Head of caudate nucleus (tissue), 42 donors: ENCODE measurements around the gene PNPLA6.
"Not testable (repeated sequence)": the region's sequence is repeated elsewhere in the genome, so short reads cannot be mapped to it uniquely, and the experiment has no call there.

Experiments used
- DNase-seq, 42 donors: peaks; one replicate each; pipeline versions ENCODE4 v3.0.0 to v3.0.0-alpha.2; 2020 to 2021; ENCODE audit warnings: mixed read lengths in 7 of 42
- intact Hi-C: fragments of 100-400 bp; cut with DNase I; formaldehyde crosslinking; loops from one replicate; pipeline ENCODE4 v1.15.0; 2022

Gene PNPLA6

DNA sequence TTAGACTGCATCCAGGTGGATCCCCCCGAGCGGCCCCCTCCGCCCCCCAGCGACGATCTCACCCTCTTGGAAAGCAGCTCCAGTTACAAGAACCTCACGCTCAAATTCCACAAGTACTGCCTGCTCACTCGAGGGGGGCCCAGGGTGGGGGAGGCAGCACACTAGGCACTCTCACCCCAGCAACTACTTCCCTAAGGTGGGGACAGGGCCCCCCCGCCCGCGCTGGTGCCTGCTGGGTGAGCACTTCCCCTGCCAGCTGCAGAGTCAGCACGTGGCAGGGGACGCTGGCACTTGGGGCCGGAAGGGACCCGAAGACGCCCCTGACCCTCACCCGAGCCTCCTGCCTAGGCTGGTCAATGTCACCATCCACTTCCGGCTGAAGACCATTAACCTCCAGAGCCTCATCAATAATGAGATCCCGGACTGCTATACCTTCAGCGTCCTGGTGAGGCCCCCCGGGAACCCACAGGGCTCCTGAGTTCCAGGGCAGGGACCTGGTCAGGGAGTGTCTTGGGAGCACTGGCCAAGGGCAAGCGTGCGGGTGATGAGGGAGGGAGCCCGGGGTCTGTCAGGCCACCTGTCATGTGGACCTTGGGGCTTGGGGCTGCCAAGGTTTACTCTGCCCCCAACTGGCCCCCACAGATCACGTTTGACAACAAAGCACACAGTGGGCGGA lies 7.9 kb upstream of the PNPLA6 start:
- peak in 13 of 42 donors; percentile 25 to 58 (median 48) for DNase-seq

DNA sequence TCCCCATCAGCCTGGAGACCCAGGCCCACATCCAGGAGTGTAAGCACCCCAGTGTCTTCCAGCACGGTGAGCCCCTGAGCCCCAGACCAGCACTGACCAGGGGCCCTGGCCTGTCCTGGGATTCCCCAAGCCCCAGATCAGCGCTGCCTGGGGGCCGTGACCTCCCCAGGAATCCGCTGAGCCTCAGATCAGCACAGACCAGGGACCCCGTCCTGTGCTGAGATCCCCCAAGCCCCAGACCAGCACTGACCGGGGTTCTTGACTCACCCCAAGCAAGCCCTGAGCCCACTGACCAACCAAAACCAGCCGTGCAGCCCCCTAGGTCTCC lies 7.4 kb upstream of the PNPLA6 start:
- no peak for DNase-seq
- intact Hi-C loops = loop anchor here (10.0 kb wide), 2 partner anchors 133 to 173 kb away; no protein-coding TSS in a partner anchor

More for the DNA sequence above, 7.9 kb upstream of the PNPLA6 start:
- intact Hi-C loops = loop anchor here (10.0 kb wide), 2 partner anchors 133 to 173 kb away; no protein-coding TSS in a partner anchor

- DNase-seq = no peak
- intact Hi-C loops = loop anchor here (10.0 kb wide), 2 partner anchors 134 to 174 kb away; no protein-coding TSS in a partner anchor
Observed at GRCh38 chr19:7528522-7529245, 6.8 kb upstream of the PNPLA6 start.

- intact Hi-C loops = loop anchor here (10.0 kb wide), 2 partner anchors 134 to 174 kb away; no protein-coding TSS in a partner anchor
- DNase-seq = no peak
Observed at GRCh38 chr19:7529246-7529600, 6.3 kb upstream of the PNPLA6 start.

GRCh38 chr19:7529610-7530490 lies 5.7 kb upstream of the PNPLA6 start:
- intact Hi-C loops = loop anchor here (10.0 kb wide), 2 partner anchors 135 to 175 kb away; no protein-coding TSS in a partner anchor

GRCh38 chr19:7533281-7533885 lies 2.1 kb upstream of the PNPLA6 start:
- intact Hi-C loops = no loop called here
- peak in 39 of 42 donors; percentile 26 to 78 (median 61) for DNase-seq

More at GRCh38 chr19:7529610-7530490, 5.7 kb upstream of the PNPLA6 start:
- DNase-seq = no peak

DNA sequence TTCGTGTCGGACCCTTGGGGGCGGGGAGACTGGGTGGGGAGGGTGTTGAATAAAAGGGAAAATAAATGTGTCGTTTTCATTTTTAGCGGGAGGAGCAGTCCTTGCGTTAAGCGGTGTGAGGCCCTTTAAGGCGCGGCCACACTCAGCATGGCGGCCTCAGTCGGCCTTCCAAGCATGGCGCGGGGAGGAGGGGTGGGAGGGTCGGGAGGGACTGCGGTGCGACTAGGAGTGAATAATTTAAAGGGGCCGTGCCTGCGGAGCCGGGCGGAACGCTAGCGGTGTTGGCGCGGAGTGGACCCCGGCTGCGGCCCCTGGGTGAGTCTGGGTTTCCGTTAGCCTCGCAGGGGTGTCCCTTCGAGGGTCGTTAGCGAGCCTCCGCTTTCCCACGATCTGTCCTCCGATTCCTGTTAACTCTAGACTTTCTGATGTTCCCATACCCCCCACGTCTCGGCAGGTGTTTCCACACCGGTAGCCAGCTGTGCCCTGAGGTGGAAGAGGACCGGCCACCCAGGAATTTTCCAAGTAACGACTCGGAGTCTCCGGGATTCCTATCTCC lies 1.5 kb upstream of the PNPLA6 start:
- DNase-seq = peak; percentile 79 to 96 (median 90)
- intact Hi-C loops = no loop called here

GRCh38 chr19:7534531-7535046 lies 928 bp upstream of the PNPLA6 start:
- intact Hi-C loops = no loop called here
- DNase-seq = peak; percentile 69 to 95 (median 86)

DNA sequence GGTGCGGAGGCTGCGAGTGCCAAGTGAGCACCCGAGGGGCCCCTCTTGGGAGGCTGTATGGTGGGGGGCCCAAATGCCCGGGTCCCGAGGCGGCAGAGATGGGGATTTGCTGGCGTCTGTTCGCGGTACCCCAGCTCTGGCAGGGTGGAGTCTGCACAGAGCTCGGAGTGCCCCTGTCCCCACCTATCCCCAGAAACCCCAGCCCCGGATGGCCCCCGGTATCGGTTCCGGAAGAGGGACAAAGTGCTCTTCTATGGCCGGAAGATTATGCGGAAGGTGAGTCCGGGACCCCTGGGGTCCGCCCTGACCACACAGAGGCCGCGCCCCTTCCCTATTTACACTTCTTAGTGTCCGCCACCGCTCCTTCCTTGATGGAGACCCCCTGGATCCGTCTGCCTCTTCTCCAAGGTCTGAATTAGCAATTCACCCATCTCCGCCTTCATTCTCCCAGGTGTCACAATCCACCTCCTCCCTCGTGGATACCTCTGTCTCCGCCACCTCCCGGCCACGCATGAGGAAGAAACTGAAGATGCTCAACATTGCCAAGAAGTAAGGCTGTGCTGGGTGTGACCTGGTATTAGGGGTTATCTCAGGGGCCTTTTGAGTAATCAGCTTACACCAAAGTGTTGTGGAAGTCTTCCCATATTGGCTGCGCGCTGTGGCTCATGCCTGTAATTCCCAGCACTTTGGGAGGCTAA lies 630 bp downstream of the PNPLA6 start:
- peak in 27 of 42 donors; percentile 19 to 78 (median 52) for DNase-seq
- intact Hi-C loops = no loop called here

DNA sequence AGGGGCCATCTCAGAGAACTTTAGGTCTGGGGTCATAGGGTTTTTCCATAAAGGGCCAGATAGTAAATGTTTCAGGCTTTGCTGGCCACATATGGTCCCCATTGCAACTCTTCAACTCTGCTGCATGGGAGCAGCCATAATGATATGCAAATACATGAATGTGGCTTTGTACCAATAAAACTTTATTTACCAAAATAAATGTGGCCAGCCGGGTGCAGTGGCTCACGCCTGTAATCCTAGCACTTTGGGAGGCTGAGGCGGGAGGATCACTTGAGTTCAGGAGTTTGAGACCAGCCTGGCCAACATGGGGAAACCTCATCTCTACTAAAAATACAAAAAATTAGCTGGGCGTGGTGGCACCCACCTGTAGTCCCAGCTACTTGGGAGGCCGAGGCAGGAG lies 3.5 kb downstream of the PNPLA6 start:
- intact Hi-C loops, DNase-seq: not testable (repeated sequence)

GRCh38 chr19:7539827-7540425 lies 4.4 kb downstream of the PNPLA6 start:
- no peak for DNase-seq
- intact Hi-C loops = no loop called here

- intact Hi-C loops = no loop called here
- no peak for DNase-seq
Observed at GRCh38 chr19:7540761-7541474, 5.4 kb downstream of the PNPLA6 start.

- DNase-seq = no peak
Observed at GRCh38 chr19:7541475-7541824, 5.9 kb downstream of the PNPLA6 start.

DNA sequence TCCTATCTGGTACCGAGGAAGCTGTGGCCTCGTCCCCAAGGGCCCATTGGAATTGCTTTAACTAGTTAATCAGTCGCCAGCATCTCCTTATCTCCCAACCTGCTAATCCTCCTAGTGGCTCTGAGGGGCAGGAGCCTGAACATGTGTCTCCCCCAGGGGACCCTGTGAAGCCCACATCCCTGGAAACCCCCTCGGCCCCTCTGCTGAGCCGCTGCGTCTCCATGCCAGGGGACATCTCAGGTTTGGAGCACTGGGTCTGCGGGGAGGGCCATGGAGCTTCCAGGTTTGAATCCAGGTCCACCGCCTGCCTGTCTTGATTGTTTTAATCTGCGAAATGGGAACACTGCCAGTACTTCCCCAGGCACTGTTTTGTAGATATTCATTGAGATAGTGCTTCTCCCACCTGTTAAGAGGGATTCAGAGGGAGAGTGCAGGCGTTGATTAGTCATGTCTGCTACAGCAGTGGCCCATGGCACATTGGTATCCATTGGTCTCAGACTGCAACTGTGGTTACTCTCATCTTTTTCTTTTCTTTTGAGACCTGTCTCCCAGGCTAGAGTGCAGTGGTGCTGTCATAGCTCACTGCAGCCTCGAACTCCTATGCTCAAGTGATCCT lies 6.4 kb downstream of the PNPLA6 start:
- no peak for DNase-seq
- intact Hi-C loops = no loop called here

More at GRCh38 chr19:7541475-7541824, 5.9 kb downstream of the PNPLA6 start:
- intact Hi-C loops = no loop called here

GRCh38 chr19:7542556-7543348 lies 7.2 kb downstream of the PNPLA6 start:
- no peak for DNase-seq
- intact Hi-C loops = no loop called here

GRCh38 chr19:7544626-7545025 lies 9.1 kb downstream of the PNPLA6 start:
- intact Hi-C loops = no loop called here
- DNase-seq = peak in 11 of 42 donors; percentile 8 to 49 (median 26)
